Stimulated activated naive CD8-positive, alpha-beta T cell treated with anti-CD3 and anti-CD28 coated beads, Interleukin-15, Interleukin-2, amounts not matched to agents 100 ng/mL and 50 ng/mL, for 24 hours (primary cell): ENCODE results near the gene NAA38.

ENCODE experiments used
- H3K27ac Mint-ChIP-seq: one replicate; pipeline ENCODE4 v1.8.0; 2021; ENCODE audit warnings: mild to moderate bottlenecking, mixed read lengths
- H3K27me3 Mint-ChIP-seq: one replicate; pipeline ENCODE4 v1.8.0; 2021; ENCODE audit warnings: mixed read lengths
- H3K36me3 Mint-ChIP-seq: one replicate; pipeline ENCODE4 v1.8.0; 2021; ENCODE audit warnings: low read depth, mixed read lengths
- H3K4me1 Mint-ChIP-seq: one replicate; pipeline ENCODE4 v1.8.0; 2021; ENCODE audit warnings: low read depth, mixed read lengths
- H3K4me3 Mint-ChIP-seq: one replicate; pipeline ENCODE4 v1.8.0; 2021; ENCODE audit warnings: mild to moderate bottlenecking, mixed read lengths
- H3K9me3 Mint-ChIP-seq: one replicate; pipeline ENCODE4 v1.8.0; 2021; ENCODE audit warnings: mixed read lengths

The NAA38 gene

DNA sequence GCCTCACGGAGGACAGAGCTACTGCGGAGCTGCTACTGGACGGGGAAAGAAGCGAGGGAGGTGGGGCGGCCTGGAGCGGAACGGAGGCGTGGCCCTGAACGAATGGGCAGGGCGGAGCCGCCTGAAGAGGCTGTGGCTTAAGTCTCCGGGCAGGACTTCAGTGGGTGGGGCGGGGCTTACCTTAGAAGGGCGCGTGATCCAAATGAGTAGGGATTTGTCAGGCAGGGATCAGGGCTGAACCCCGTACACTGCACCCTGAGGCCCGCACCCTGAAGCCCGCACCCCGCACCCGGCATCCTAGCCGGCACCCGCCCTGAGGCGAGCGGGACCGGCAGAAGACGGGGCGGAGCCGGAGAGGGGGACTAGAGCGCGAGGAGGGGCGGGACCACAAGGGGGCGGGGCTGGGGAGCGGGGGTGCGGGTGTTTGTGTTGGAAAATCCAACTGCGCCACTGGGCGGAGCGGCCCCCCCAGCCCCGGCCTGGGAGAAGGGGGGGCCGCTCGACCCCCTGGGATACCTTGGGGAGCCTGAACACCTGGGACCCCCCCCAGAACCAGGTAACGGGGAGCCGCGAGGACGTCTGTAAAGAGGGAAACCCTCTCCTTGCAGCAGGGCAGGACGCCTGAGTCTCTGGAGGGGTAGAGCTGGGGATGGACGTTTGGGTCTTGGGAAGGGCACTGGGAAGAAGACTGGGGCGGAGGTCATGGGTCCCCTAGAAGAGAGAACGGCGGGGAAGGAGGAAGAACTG is 23.4 kb downstream of the NAA38 start, which contains the start of gene KDM6B:
Gene KDM6B, plus strand, starts transcription at position 423 of the 747 bp plus-strand sequence. CDS start 11,338 bp downstream, outside the sequence.
- Mint-ChIP-seq H3K9me3 (no peaks in the 10 kb centered on the region), H3K4me3 (peak within 1 kb of the TSS; percentile 90), H3K27me3 (peaks cover 4% of the 10 kb centered on the region), H3K36me3 (no peaks in the 10 kb centered on the region), H3K27ac (peak within 1 kb of the TSS; percentile 95), H3K4me1 (peaks cover 46% of the 10 kb centered on the region)

DNA sequence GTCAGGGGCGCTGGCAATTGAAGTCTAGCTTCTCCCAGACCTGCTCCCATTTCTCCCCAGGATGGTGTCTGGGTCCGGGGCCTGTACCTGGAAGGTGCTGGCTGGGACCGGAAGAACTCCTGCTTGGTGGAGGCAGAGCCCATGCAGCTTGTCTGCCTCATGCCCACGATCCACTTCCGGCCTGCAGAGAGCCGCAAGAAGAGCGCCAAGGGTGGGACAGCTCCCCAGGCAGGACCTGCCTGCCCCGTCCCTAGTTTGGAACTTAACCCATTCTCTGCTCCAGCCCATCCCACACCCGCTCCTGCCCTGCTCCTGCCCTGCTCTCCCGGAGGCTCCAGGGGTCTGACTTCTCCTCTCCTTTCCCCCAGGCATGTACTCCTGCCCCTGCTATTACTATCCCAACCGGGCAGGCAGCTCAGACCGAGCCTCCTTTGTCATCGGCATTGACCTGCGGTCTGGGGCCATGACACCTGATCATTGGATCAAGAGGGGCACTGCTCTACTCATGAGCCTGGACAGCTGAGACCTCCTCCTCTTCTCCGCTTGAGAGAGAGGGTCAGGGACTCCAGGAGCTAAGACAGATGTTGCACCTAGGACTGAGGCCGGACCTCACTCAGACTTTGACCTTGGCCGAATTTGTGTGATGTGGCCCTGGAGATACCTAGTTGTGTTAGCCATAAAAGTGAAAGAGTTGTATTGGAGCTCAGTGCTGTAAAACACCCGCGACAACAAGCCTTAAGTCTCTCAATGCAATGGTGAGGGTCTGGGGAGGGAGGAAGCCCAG is 24.2 kb downstream of the NAA38 start:
- Mint-ChIP-seq H3K36me3 (no peaks in the 10 kb centered on the region), H3K9me3 (no peaks in the 10 kb centered on the region), H3K4me1 (peaks cover 39% of the 10 kb centered on the region), H3K27me3 (peaks cover 4% of the 10 kb centered on the region), H3K4me3 (peak overlapping the region; percentile 90), H3K27ac (peak overlapping the region; percentile 66)

DNA sequence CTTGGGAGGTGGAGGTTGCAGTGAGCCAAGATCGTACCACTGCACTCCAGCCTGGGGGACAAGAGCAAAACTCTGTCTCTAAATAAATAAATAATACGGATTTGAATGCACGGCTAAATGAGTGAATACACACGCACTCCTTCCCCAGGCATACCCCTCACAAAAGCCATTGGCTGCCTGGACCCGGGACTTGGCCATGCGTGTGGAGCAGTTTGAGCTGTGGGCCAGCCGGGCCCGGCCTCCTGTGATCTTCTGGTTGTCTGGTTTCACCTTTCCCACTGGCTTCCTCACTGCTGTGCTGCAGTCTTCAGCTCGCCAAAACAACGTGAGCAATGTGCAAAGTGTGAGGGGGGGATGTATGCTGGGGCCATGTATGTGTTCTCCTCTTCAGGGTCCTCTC is 24.9 kb downstream of the NAA38 start:
- Mint-ChIP-seq H3K36me3 (no peaks in the 10 kb centered on the region), H3K4me1 (peaks cover 34% of the 10 kb centered on the region), H3K27me3 (peaks cover 7% of the 10 kb centered on the region)

GRCh38 chr17:7831233-7831632 is 26.1 kb downstream of the NAA38 start:
- H3K27me3 Mint-ChIP-seq, result peaks cover 7% of the 10 kb centered on the region
- no peak overlapping the region for H3K27ac Mint-ChIP-seq
- H3K9me3 Mint-ChIP-seq, result no peaks in the 10 kb centered on the region
- no peaks in the 10 kb centered on the region for H3K36me3 Mint-ChIP-seq
- peaks cover 22% of the 10 kb centered on the region for H3K4me1 Mint-ChIP-seq
- no peak overlapping the region for H3K4me3 Mint-ChIP-seq

More for the DNA sequence above, 24.9 kb downstream of the NAA38 start:
- Mint-ChIP-seq H3K27ac (no peak overlapping the region), H3K4me3 (no peak overlapping the region), H3K9me3 (no peaks in the 10 kb centered on the region)

DNA sequence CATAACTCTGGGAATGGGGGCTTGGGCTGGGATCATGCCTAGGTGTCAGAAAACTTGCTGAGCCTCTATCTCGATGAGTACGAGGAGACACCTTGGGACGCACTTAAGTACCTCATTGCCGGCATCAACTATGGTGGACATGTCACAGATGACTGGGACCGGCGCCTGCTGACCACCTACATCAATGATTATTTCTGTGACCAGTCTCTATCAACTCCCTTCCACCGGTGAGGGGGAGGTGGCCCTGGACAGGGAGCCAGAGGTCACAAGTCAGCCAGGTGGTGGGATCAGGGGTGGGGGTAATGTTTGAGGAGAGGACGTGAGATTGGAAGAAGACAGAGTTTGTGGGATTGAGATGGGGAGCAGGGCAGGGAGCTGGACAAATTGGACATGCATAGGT is 26.7 kb downstream of the NAA38 start:
- no peaks in the 10 kb centered on the region for H3K36me3 Mint-ChIP-seq
- H3K9me3 Mint-ChIP-seq, result no peaks in the 10 kb centered on the region
- peaks cover 19% of the 10 kb centered on the region for H3K4me1 Mint-ChIP-seq
- no peak overlapping the region for H3K4me3 Mint-ChIP-seq
- H3K27me3 Mint-ChIP-seq, result peaks cover 7% of the 10 kb centered on the region
- no peak overlapping the region for H3K27ac Mint-ChIP-seq

GRCh38 chr17:7825206-7825990 is 32.0 kb downstream of the NAA38 start:
- peaks cover 3% of the 10 kb centered on the region for H3K27me3 Mint-ChIP-seq
- H3K4me3 Mint-ChIP-seq, result no peak overlapping the region
- H3K4me1 Mint-ChIP-seq, result no peaks in the 10 kb centered on the region
- H3K36me3 Mint-ChIP-seq, result no peaks in the 10 kb centered on the region
- no peaks in the 10 kb centered on the region for H3K9me3 Mint-ChIP-seq
- H3K27ac Mint-ChIP-seq, result no peak overlapping the region

GRCh38 chr17:7824021-7824924 is 33.1 kb downstream of the NAA38 start:
- Mint-ChIP-seq H3K4me3 (no peak overlapping the region), H3K27ac (no peak overlapping the region), H3K4me1 (no peaks in the 10 kb centered on the region), H3K27me3 (peaks cover 3% of the 10 kb centered on the region), H3K9me3 (no peaks in the 10 kb centered on the region), H3K36me3 (no peaks in the 10 kb centered on the region)

GRCh38 chr17:7823581-7824001 is 33.8 kb downstream of the NAA38 start:
- no peaks in the 10 kb centered on the region for H3K9me3 Mint-ChIP-seq
- H3K4me1 Mint-ChIP-seq, result no peaks in the 10 kb centered on the region
- no peaks in the 10 kb centered on the region for H3K36me3 Mint-ChIP-seq
- H3K27ac Mint-ChIP-seq, result no peak overlapping the region
- peaks cover 3% of the 10 kb centered on the region for H3K27me3 Mint-ChIP-seq
- H3K4me3 Mint-ChIP-seq, result no peak overlapping the region

GRCh38 chr17:7822126-7822525 is 35.2 kb downstream of the NAA38 start:
- no peaks in the 10 kb centered on the region for H3K4me1 Mint-ChIP-seq
- H3K36me3 Mint-ChIP-seq, result no peaks in the 10 kb centered on the region
- no peaks in the 10 kb centered on the region for H3K27me3 Mint-ChIP-seq
- no peaks in the 10 kb centered on the region for H3K9me3 Mint-ChIP-seq
- no peak overlapping the region for H3K4me3 Mint-ChIP-seq
- H3K27ac Mint-ChIP-seq, result no peak overlapping the region

GRCh38 chr17:7820231-7820630 is 37.1 kb downstream of the NAA38 start:
- no peaks in the 10 kb centered on the region for H3K9me3 Mint-ChIP-seq
- no peaks in the 10 kb centered on the region for H3K36me3 Mint-ChIP-seq
- H3K4me3 Mint-ChIP-seq, result no peak overlapping the region
- H3K27ac Mint-ChIP-seq, result no peak overlapping the region
- H3K27me3 Mint-ChIP-seq, result no peaks in the 10 kb centered on the region
- no peaks in the 10 kb centered on the region for H3K4me1 Mint-ChIP-seq

GRCh38 chr17:7818746-7819645 is 38.4 kb downstream of the NAA38 start:
- no peaks in the 10 kb centered on the region for H3K36me3 Mint-ChIP-seq
- no peak overlapping the region for H3K4me3 Mint-ChIP-seq
- no peak overlapping the region for H3K27ac Mint-ChIP-seq
- H3K4me1 Mint-ChIP-seq, result no peaks in the 10 kb centered on the region
- no peaks in the 10 kb centered on the region for H3K9me3 Mint-ChIP-seq
- no peaks in the 10 kb centered on the region for H3K27me3 Mint-ChIP-seq

DNA sequence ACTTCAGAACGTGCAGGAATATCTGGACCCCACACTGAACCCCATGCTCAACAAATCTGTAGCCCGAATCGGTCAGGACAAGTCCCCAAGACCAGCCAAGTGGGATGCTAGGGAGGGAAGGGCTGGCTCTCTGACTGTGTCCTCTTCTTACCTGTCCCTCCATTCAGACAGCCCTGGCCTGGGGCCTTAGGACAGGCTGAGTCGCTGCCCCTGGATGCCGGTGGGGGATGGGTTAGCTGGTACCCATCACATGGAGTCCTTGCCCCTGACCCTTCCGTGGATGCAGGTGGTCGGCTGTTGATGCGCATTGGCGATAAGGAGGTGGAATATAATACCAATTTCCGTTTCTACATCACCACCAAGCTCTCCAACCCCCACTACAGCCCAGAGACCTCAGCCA is 39.3 kb downstream of the NAA38 start:
- Mint-ChIP-seq H3K4me1 (no peaks in the 10 kb centered on the region), H3K27ac (no peak overlapping the region), H3K36me3 (no peaks in the 10 kb centered on the region), H3K27me3 (no peaks in the 10 kb centered on the region), H3K4me3 (no peak overlapping the region), H3K9me3 (no peaks in the 10 kb centered on the region)

DNA sequence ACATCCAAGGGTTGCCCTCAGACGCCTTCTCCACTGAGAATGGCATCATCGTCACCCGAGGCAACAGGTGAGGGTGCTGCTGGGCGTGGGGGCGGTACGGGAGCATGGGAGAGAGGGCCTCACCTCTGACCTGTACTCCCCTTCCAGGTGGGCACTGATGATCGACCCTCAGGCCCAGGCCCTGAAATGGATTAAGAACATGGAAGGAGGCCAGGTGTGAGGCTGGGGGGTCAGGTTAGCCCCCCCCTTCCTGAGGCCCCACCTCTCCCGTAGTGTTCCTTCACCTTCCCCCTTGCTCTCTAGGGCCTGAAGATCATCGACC is 39.8 kb downstream of the NAA38 start:
- Mint-ChIP-seq H3K9me3 (no peaks in the 10 kb centered on the region), H3K27me3 (no peaks in the 10 kb centered on the region), H3K27ac (no peak overlapping the region), H3K4me1 (no peaks in the 10 kb centered on the region), H3K4me3 (no peak overlapping the region), H3K36me3 (no peaks in the 10 kb centered on the region)
